ENCODE measurements around the gene NIBAN1. TPM values are rescaled to one million over a fixed set of nuclear protein-coding genes. Genes with fewer than 3 reads are reported as not detected.

NIBAN1 gene
- total RNA-seq, 1 experiment from 2014 or later: 6.7 TPM

GRCh38 chr1:184970691-184971161 is 3.6 kb downstream of the NIBAN1 start:
- intact Hi-C loops (cut with micrococcal nuclease; ENCODE audit: unreplicated experiment): no loop called here
- Histone ChIP-seq H3K4me3 (ENCODE audit: low read depth in 2 of 2, low read length in 2 of 2) (no peak overlapping the region), H3K27me3 (ENCODE audit: control insufficient read depth, insufficient read depth, low read length) (peaks cover 20% of the 10 kb centered on the region), H3K36me3 (ENCODE audit: control insufficient read depth, insufficient read depth, low read length) (no peaks in the 10 kb centered on the region), H3K4me1 (ENCODE audit: control insufficient read depth, insufficient read depth, low read length) (no peaks in the 10 kb centered on the region), H3K9me3 (ENCODE audit: control insufficient read depth, insufficient read depth, low read depth, low read length) (no peaks in the 10 kb centered on the region), H3K27ac (ENCODE audit: low read length) (no peak overlapping the region)
- no peak for DNase-seq (ENCODE audit: low read depth, low spot score)
- ATAC-seq: no peak
- TF ChIP-seq REST (IDR thresholded peaks at IDR 0.05; ENCODE audit: insufficient read depth in 1 of 2, low read depth in 2 of 2, low read length in 1 of 2): no peak
- no peak for TF ChIP-seq SIN3A (IDR thresholded peaks at IDR 0.05; ENCODE audit: borderline replicate concordance, insufficient read depth, low read depth, low read length)
- TF ChIP-seq POLR2AphosphoS5 (IDR thresholded peaks at IDR 0.05; ENCODE audit: low read depth, low read length): no peak
- no peak for TF ChIP-seq CTCF (IDR thresholded peaks at IDR 0.05)
- TF ChIP-seq TCF7L2 (IDR thresholded peaks at IDR 0.05; ENCODE audit: low read depth, low read length): no peak
- POLR2A ChIA-PET: no interaction called here
- CTCF ChIA-PET: interaction anchor here (0.6 kb wide), 1 partner anchor 755 kb away, joined by 4 read pairs; no protein-coding TSS in a partner anchor
- BruUV-seq (replicated peaks): no TSS peak
- in situ Hi-C loops (cut with HindIII; ENCODE audit: low pct_unique_long_range_greater_than_20kb, low sequenced_read_pairs): no loop called here

GRCh38 chr1:184966989-184967388 is 7.3 kb downstream of the NIBAN1 start:
- DNase-seq (ENCODE audit: low read depth, low spot score): no peak
- ChIA-PET POLR2A (no interaction called here), CTCF (no interaction called here)
- Histone ChIP-seq H3K4me3 (ENCODE audit: low read depth in 2 of 2, low read length in 2 of 2) (no peak overlapping the region), H3K27me3 (ENCODE audit: control insufficient read depth, insufficient read depth, low read length) (no peaks in the 10 kb centered on the region; the same call in 1 of the 2 replicates), H3K4me1 (ENCODE audit: control insufficient read depth, insufficient read depth, low read length) (no peaks in the 10 kb centered on the region), H3K36me3 (ENCODE audit: control insufficient read depth, insufficient read depth, low read length) (no peaks in the 10 kb centered on the region), H3K27ac (ENCODE audit: low read length) (no peak overlapping the region), H3K9me3 (ENCODE audit: control insufficient read depth, insufficient read depth, low read depth, low read length) (no peaks in the 10 kb centered on the region)
- intact Hi-C loops (cut with micrococcal nuclease; ENCODE audit: unreplicated experiment) (no loop called here), in situ Hi-C loops (cut with HindIII; ENCODE audit: low pct_unique_long_range_greater_than_20kb, low sequenced_read_pairs) (no loop called here)
- TF ChIP-seq TCF7L2 (IDR thresholded peaks at IDR 0.05; ENCODE audit: low read depth, low read length) (no peak), REST (IDR thresholded peaks at IDR 0.05; ENCODE audit: insufficient read depth in 1 of 2, low read depth in 2 of 2, low read length in 1 of 2) (no peak), CTCF (IDR thresholded peaks at IDR 0.05) (no peak), POLR2AphosphoS5 (IDR thresholded peaks at IDR 0.05; ENCODE audit: low read depth, low read length) (no peak), SIN3A (IDR thresholded peaks at IDR 0.05; ENCODE audit: borderline replicate concordance, insufficient read depth, low read depth, low read length) (no peak)
- no TSS peak for BruUV-seq (replicated peaks)
- no peak for ATAC-seq

Measured in Panc1 (cell line).